Measurements from ENCODE around the gene NEFH. TPM values are rescaled to one million over a fixed set of nuclear protein-coding genes. Genes with fewer than 3 reads are reported as not detected.

Gene NEFH
- total RNA-seq, 2 donors from 2014 or later = 0.92 to 1.7 TPM

DNA sequence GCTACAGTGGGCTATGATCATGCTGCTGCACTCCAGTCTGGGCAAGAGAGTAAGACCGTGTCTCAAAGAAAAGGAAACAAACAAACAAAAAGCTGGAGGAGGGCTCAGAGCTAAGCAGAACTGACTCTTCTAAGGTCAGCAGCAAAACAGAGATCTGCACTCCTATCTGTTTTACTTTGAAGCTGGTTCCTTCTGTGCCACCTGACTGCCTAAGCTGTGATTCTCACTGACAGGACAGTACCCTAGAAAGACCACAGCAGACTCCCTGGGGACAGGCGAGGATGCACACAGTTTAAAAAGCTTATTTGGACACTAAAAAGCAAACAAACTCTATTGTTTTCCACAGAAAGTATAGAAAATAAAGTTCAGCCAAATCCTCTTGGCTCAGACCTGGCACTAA lies 30.5 kb downstream of the NEFH start:
- no peak overlapping the region for H3K27ac ChIP-seq (ENCODE audit: low read depth, low read length)
- Mint-ChIP-seq H3K36me3 (ENCODE audit: low read depth) (peaks cover 77% of the 10 kb centered on the region), H3K9me3 (no peaks in the 10 kb centered on the region), H3K27ac (no peak overlapping the region), H3K4me3 (no peak overlapping the region), H3K27me3 (ENCODE audit: insufficient read depth) (no peaks in the 10 kb centered on the region), H3K4me1 (no peaks in the 10 kb centered on the region)
- no peak for DNase-seq
- no peak for TF ChIP-seq CTCF (conservative IDR thresholded peaks at IDR 0.05)
- no peaks in the 10 kb centered on the region for H3K27me3 ChIP-seq (ENCODE audit: control insufficient read depth, insufficient read depth, low read length, poor library complexity, severe bottlenecking)
- no peaks in the 10 kb centered on the region for H3K9me3 ChIP-seq (ENCODE audit: control insufficient read depth, low read length)
- peaks cover 2% of the 10 kb centered on the region for H3K4me1 ChIP-seq (ENCODE audit: control insufficient read depth, insufficient read depth, low read length)
- H3K9ac ChIP-seq (ENCODE audit: extremely low read depth, low read length, poor library complexity, severe bottlenecking) = no peak overlapping the region
- no peak overlapping the region for H3K4me3 ChIP-seq (ENCODE audit: low read length)
- WGBS, 2 experiments (ENCODE audit: insufficient coverage in 1 of 2, insufficient read length in 1 of 2) = 83 to 87% methylated on average over 2 of the region's 2 CpGs
- peaks cover 85% of the 10 kb centered on the region for H3K36me3 ChIP-seq (ENCODE audit: control insufficient read depth, insufficient read depth, low read length)

- H3K4me1 Mint-ChIP-seq = no peaks in the 10 kb centered on the region
- Histone ChIP-seq H3K4me1 (ENCODE audit: control insufficient read depth, insufficient read depth, low read length) (peaks cover 2% of the 10 kb centered on the region), H3K36me3 (ENCODE audit: control insufficient read depth, insufficient read depth, low read length) (peaks cover 85% of the 10 kb centered on the region), H3K27ac (ENCODE audit: low read depth, low read length) (no peak overlapping the region), H3K4me3 (ENCODE audit: low read length) (no peak overlapping the region), H3K9me3 (ENCODE audit: control insufficient read depth, low read length) (no peaks in the 10 kb centered on the region), H3K9ac (ENCODE audit: extremely low read depth, low read length, poor library complexity, severe bottlenecking) (no peak overlapping the region), H3K27me3 (ENCODE audit: control insufficient read depth, insufficient read depth, low read length, poor library complexity, severe bottlenecking) (no peaks in the 10 kb centered on the region)
- H3K27ac Mint-ChIP-seq = no peak overlapping the region
- TF ChIP-seq CTCF (conservative IDR thresholded peaks at IDR 0.05) = no peak
- no peaks in the 10 kb centered on the region for H3K27me3 Mint-ChIP-seq (ENCODE audit: insufficient read depth)
- H3K36me3 Mint-ChIP-seq (ENCODE audit: low read depth) = peaks cover 78% of the 10 kb centered on the region
- no peak overlapping the region for H3K4me3 Mint-ChIP-seq
- WGBS, 2 experiments (ENCODE audit: insufficient coverage in 1 of 2, insufficient read length in 1 of 2) = 90 to 97% methylated on average over 8 of the region's 8 CpGs
- no peak for DNase-seq
- H3K9me3 Mint-ChIP-seq = no peaks in the 10 kb centered on the region
Observed at GRCh38 chr22:29511126-29511862, 31.3 kb downstream of the NEFH start.

DNA sequence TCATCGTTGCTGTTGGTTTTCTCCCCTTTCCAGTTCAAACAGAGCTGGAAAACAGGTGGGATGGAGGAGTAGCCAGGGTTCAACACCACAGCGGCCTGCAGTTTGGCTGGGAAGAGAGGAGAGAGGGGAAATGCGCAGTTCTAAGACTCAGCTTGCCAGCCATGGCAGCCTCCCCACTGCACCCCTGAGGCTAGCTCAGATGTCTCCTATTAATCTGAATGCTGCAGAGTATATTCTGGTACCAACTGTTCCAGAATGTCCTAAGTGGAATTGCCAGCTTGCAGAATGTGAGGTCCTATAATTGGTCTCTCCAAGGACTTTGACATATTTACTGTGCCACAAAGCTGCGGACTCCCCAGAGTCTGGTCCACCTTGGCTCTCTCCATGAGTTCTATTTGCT lies 32.0 kb downstream of the NEFH start:
- DNase-seq = no peak
- no peaks in the 10 kb centered on the region for H3K27me3 Mint-ChIP-seq (ENCODE audit: insufficient read depth)
- no peak overlapping the region for H3K9ac ChIP-seq (ENCODE audit: extremely low read depth, low read length, poor library complexity, severe bottlenecking)
- H3K4me1 ChIP-seq (ENCODE audit: control insufficient read depth, insufficient read depth, low read length) = peaks cover 2% of the 10 kb centered on the region
- H3K36me3 Mint-ChIP-seq (ENCODE audit: low read depth) = peaks cover 78% of the 10 kb centered on the region
- no peak for TF ChIP-seq CTCF (conservative IDR thresholded peaks at IDR 0.05)
- no peaks in the 10 kb centered on the region for H3K9me3 ChIP-seq (ENCODE audit: control insufficient read depth, low read length)
- H3K9me3 Mint-ChIP-seq = no peaks in the 10 kb centered on the region
- no peaks in the 10 kb centered on the region for H3K27me3 ChIP-seq (ENCODE audit: control insufficient read depth, insufficient read depth, low read length, poor library complexity, severe bottlenecking)
- 78% methylated on average over 4 of the region's 4 CpGs; no CpG with 5 or more reads in 1 of the 2 experiments for WGBS, 2 experiments (ENCODE audit: insufficient coverage in 1 of 2, insufficient read length in 1 of 2)
- no peak overlapping the region for H3K4me3 ChIP-seq (ENCODE audit: low read length)
- H3K27ac Mint-ChIP-seq = no peak overlapping the region
- H3K4me3 Mint-ChIP-seq = no peak overlapping the region
- no peaks in the 10 kb centered on the region for H3K4me1 Mint-ChIP-seq
- peaks cover 85% of the 10 kb centered on the region for H3K36me3 ChIP-seq (ENCODE audit: control insufficient read depth, insufficient read depth, low read length)
- H3K27ac ChIP-seq (ENCODE audit: low read depth, low read length) = no peak overlapping the region
